ENCODE results near the gene ACBD4.

The ACBD4 gene

GRCh38 chr17:45149669-45150664 is 14.5 kb downstream of the ACBD4 start:
- Mint-ChIP-seq H3K4me3 (peak overlapping the region; percentile 97 to 99), H3K27me3 (no peaks in the 10 kb centered on the region), H3K9me3 (peaks cover 0 to 2% of the 10 kb centered on the region in 2 donors), H3K4me1 (ENCODE audit: low read depth in 2 of 2) (peaks cover 45 to 49% of the 10 kb centered on the region in 2 donors), H3K27ac (peak overlapping the region; percentile 100), H3K36me3 (ENCODE audit: insufficient read depth) (peaks cover 43% of the 10 kb centered on the region)
- DNase-seq (no peak), ATAC-seq (replicated peaks) (no peak)

- Mint-ChIP-seq H3K27ac (peak overlapping the region; percentile 51 to 78), H3K27me3 (no peaks in the 10 kb centered on the region), H3K4me1 (ENCODE audit: low read depth in 2 of 2) (peaks cover 42 to 49% of the 10 kb centered on the region in 2 donors), H3K9me3 (peaks cover 0 to 2% of the 10 kb centered on the region in 2 donors), H3K4me3 (peak overlapping the region; percentile 97 to 99), H3K36me3 (ENCODE audit: insufficient read depth) (peaks cover 43% of the 10 kb centered on the region)
- ATAC-seq (replicated peaks) (no peak), DNase-seq (no peak)
These were observed 15.7 kb downstream of the ACBD4 start for GRCh38 chr17:45150911-45151809.

GRCh38 chr17:45155029-45155428 is 19.5 kb downstream of the ACBD4 start:
- Mint-ChIP-seq H3K4me1 (ENCODE audit: low read depth in 2 of 2) (peaks cover 27 to 39% of the 10 kb centered on the region in 2 donors), H3K27ac (no peak overlapping the region), H3K4me3 (no peak overlapping the region), H3K9me3 (no peaks in the 10 kb centered on the region), H3K36me3 (ENCODE audit: insufficient read depth) (peaks cover 26% of the 10 kb centered on the region), H3K27me3 (no peaks in the 10 kb centered on the region)
- DNase-seq (no peak), ATAC-seq (replicated peaks) (peak; percentile 12)

GRCh38 chr17:45155483-45155882 is 20.0 kb downstream of the ACBD4 start:
- Mint-ChIP-seq H3K9me3 (no peaks in the 10 kb centered on the region), H3K27me3 (no peaks in the 10 kb centered on the region), H3K36me3 (ENCODE audit: insufficient read depth) (peaks cover 25% of the 10 kb centered on the region), H3K4me3 (no peak overlapping the region), H3K4me1 (ENCODE audit: low read depth in 2 of 2) (peaks cover 28 to 39% of the 10 kb centered on the region in 2 donors), H3K27ac (no peak overlapping the region)
- ATAC-seq (replicated peaks) (no peak), DNase-seq (no peak)

GRCh38 chr17:45156242-45156641 is 20.8 kb downstream of the ACBD4 start:
- ATAC-seq (replicated peaks) (no peak), DNase-seq (no peak)
- no peaks in the 10 kb centered on the region for H3K9me3 Mint-ChIP-seq
- no peak overlapping the region for H3K4me3 Mint-ChIP-seq
- H3K27ac Mint-ChIP-seq = no peak overlapping the region
- H3K4me1 Mint-ChIP-seq (ENCODE audit: low read depth in 2 of 2) = peaks cover 24 to 37% of the 10 kb centered on the region in 2 donors
- no peaks in the 10 kb centered on the region for H3K27me3 Mint-ChIP-seq
- peaks cover 32% of the 10 kb centered on the region for H3K36me3 Mint-ChIP-seq (ENCODE audit: insufficient read depth)

GRCh38 chr17:45160447-45161287 is 25.2 kb downstream of the ACBD4 start:
- peak in 1 of 3 experiments; percentile 38 for DNase-seq
- H3K4me3 Mint-ChIP-seq = peak overlapping the region; percentile 97 to 98

GRCh38 chr17:45161288-45162024 is 26.0 kb downstream of the ACBD4 start, which contains the start of gene HEXIM2:
HEXIM2 (plus strand) TSS chr17:45161875; CDS start chr17:45162794, 919 bp downstream.
- H3K27me3 Mint-ChIP-seq = no peaks in the 10 kb centered on the region
- H3K4me1 Mint-ChIP-seq (ENCODE audit: low read depth in 2 of 2) = peaks cover 31 to 42% of the 10 kb centered on the region in 2 donors
- DNase-seq (peak; percentile 99 to 100 (median 99)), ATAC-seq (replicated peaks) (peak; percentile 93)
- peak within 1 kb of the TSS; percentile 97 to 98 for H3K4me3 Mint-ChIP-seq
- H3K36me3 Mint-ChIP-seq (ENCODE audit: insufficient read depth) = peaks cover 28% of the 10 kb centered on the region
- H3K9me3 Mint-ChIP-seq = no peaks in the 10 kb centered on the region
- peak within 1 kb of the TSS; percentile 98 to 99 for H3K27ac Mint-ChIP-seq

More at GRCh38 chr17:45160447-45161287, 25.2 kb downstream of the ACBD4 start:
- Mint-ChIP-seq H3K9me3 (no peaks in the 10 kb centered on the region), H3K4me1 (ENCODE audit: low read depth in 2 of 2) (peaks cover 31 to 42% of the 10 kb centered on the region in 2 donors), H3K36me3 (ENCODE audit: insufficient read depth) (peaks cover 26% of the 10 kb centered on the region), H3K27me3 (no peaks in the 10 kb centered on the region), H3K27ac (peak overlapping the region; percentile 98 to 99)
- ATAC-seq (replicated peaks) = peak; percentile 28

- H3K27me3 Mint-ChIP-seq = no peaks in the 10 kb centered on the region
- H3K36me3 Mint-ChIP-seq (ENCODE audit: insufficient read depth) = peaks cover 22% of the 10 kb centered on the region
- DNase-seq (no peak), ATAC-seq (replicated peaks) (no peak)
- H3K4me3 Mint-ChIP-seq = peak overlapping the region; percentile 97 to 98
- peak overlapping the region; percentile 98 to 99 for H3K27ac Mint-ChIP-seq
- peaks cover 31 to 42% of the 10 kb centered on the region in 2 donors for H3K4me1 Mint-ChIP-seq (ENCODE audit: low read depth in 2 of 2)
- H3K9me3 Mint-ChIP-seq = no peaks in the 10 kb centered on the region
These were observed 26.7 kb downstream of the ACBD4 start for GRCh38 chr17:45162025-45162687.

GRCh38 chr17:45164734-45165269 is 29.3 kb downstream of the ACBD4 start:
- ATAC-seq (replicated peaks) = no peak
- Mint-ChIP-seq H3K4me1 (ENCODE audit: low read depth in 2 of 2) (peaks cover 19 to 21% of the 10 kb centered on the region in 2 donors), H3K9me3 (no peaks in the 10 kb centered on the region), H3K27me3 (no peaks in the 10 kb centered on the region), H3K36me3 (ENCODE audit: insufficient read depth) (peaks cover 17% of the 10 kb centered on the region), H3K4me3 (no peak overlapping the region), H3K27ac (no peak overlapping the region)
- no peak for DNase-seq

GRCh38 chr17:45168991-45169752 is 33.7 kb downstream of the ACBD4 start:
- no peak overlapping the region for H3K4me3 Mint-ChIP-seq
- no peaks in the 10 kb centered on the region for H3K27me3 Mint-ChIP-seq
- H3K27ac Mint-ChIP-seq = no peak overlapping the region
- no peak for ATAC-seq (replicated peaks)
- peaks cover 6% of the 10 kb centered on the region for H3K36me3 Mint-ChIP-seq (ENCODE audit: insufficient read depth)
- H3K9me3 Mint-ChIP-seq = no peaks in the 10 kb centered on the region
- H3K4me1 Mint-ChIP-seq (ENCODE audit: low read depth in 2 of 2) = peaks cover 16 to 21% of the 10 kb centered on the region in 2 donors
- no peak for DNase-seq

Measured in effector memory CD8-positive, alpha-beta T cell (primary cell).